ENCODE measurements around the gene MYL12B.
"Not testable (repeated sequence)": the region's sequence is repeated elsewhere in the genome, so short reads cannot be mapped to it uniquely, and the experiment has no call there.

Gene MYL12B

DNA sequence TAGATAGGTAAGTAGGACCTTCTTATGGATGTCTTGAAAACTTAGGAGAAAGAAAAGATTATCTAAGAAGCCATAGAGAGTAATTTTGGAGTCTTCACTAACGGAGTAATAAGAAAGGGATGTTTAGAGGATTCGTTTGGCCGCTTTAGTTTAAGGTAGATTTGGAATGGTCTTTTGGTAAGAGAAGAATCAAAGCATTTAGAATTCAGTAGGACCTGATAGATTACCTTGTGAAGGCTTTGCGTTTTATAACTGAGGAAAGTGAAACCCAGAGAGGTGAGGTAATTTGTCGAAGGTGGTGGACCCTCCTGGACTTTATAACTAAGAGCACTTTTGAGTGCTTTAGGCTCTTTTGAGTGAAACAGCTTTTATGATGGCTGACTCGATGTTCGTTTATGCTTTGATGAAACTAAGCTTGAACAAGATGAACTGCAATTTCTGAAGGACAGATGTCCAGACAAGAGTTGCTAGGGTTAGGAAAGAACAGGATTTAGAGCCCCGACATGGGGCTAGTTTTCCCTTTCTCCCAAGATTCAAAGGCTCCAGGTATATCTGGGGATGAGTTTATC is 1.3 kb downstream of the MYL12B start:
- DNase-seq = no peak

- no peak for DNase-seq
These were observed 2.4 kb downstream of the MYL12B start for GRCh38 chr18:3264362-3264761.

DNA sequence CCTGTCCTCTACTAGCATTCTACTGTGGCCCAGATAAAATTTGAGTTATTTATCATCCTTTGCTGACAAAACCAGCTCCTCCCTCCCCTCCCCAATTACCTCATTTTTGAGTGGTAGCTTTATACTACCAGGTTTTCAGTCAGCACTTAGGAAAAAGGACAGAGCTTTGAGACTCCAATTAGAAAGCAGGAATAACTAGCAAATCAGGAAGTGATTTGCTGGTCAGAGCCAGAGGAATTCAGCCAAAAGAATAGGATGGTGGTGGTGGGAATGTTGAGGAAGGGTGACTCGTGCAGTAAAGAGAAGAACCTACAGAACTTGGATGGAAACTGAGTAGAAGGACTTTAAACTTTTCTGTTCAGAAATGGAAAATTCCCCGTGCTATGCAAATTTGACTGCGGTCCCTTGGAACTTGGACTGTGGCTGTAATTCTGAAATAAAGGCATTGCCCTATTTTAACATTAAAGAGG is 3.7 kb downstream of the MYL12B start:
- no peak for DNase-seq

GRCh38 chr18:3266062-3266608 is 4.2 kb downstream of the MYL12B start:
- no peak for DNase-seq

- DNase-seq = no peak
These were observed 6.4 kb downstream of the MYL12B start for GRCh38 chr18:3268306-3268705.

GRCh38 chr18:3269241-3269913 is 7.4 kb downstream of the MYL12B start:
- DNase-seq = no peak

DNA sequence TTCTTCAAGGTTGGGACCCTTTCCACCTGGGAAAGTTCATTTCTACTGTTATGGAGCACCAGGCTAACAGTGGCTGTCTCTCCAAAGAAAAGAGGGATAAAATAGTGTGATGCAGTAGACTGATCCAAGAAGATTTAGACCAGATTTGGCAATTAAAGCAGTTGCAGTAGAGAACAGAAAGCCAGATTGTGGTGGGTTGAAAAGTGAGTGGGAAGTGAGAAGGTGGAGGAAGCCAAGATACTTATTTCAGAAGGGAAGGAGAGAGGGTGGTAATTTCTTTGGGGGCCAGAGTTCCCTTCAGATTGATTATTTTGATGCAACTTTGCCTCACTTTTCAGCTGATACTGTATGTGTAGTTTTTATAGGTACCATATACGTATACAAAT is 8.0 kb downstream of the MYL12B start:
- DNase-seq = no peak

- no peak for DNase-seq
These were observed 11.1 kb downstream of the MYL12B start for GRCh38 chr18:3273042-3273441.

- DNase-seq = not testable (repeated sequence)
These were observed 15.8 kb downstream of the MYL12B start for GRCh38 chr18:3277643-3278213.

DNA sequence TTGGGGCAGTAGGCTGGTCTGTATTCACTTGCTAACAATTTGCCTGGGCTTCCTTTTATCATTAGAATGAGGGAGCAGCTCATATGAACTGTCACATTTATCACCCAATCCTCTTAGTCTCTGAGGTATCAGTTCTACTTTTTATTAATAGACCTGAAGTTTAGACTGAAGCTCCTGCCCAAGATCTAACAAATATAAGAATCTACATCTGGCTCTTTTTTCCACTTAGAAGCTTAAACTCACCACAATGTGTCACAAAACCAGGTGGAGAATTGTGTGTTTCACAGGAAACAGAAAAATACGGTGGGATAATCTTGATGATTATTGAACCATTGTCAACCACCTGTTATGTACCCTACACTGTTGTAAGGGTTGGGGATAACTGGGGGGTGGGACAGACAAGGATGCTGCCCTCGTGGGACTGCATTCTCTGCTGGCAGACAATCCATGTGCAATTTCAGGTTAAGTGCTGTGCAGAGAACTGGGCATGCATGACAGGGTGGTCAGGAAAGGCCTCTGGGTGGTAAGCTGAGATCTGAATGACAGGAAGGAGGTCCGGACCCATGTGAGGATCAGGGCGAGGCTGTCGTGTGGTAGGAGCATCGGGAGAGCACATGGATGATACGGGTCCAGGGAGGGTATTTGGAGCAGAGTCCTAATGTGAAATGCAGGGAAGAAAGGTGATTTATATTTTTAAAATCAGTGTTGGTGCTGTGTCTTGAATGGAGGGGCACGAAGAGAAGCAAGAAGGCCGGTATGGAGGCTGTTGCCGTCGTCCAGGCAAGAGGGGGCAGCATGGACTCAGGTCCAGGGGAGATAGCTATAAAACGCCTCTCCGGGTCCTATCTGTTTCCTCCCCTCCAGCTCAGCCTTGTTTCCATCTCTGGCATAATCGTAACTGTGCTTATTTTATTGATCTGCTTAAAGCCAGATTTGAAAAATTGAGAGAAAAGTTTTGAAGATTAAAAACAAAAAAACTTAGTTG is 17.6 kb downstream of the MYL12B start:
- DNase-seq = no peak

GRCh38 chr18:3281456-3282400 is 19.8 kb downstream of the MYL12B start:
- peak; percentile 88 for DNase-seq

DNA sequence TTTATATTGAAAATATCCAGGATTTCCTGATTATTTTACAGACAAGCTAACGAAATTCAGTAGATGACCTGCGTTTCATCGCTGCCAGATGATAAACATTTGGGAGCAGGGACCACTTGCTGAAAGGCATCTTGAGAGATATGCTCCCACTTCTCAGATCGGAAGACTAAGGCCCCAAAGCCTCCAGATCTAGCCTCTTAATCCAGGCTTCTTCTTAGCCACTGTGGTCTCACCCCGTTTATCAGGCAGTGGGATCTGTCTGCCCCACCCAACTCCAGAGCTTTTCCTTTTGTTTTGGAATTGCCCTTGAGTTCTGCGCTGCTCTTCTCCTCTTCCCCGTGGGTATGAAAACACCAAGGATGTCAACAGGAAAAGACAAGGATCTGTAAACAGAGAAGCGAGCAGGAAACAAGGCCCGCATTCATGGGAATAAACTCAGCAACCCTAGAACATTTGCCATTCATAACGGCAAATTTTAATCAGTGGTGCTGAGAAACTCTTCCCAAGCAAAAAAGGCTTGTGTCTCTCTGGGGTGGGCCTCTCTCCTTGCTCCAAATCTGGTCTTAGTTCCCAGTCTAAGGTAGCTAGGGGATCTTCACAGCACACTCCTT is 21.4 kb downstream of the MYL12B start:
- no peak for DNase-seq

GRCh38 chr18:3283908-3284307 is 22.0 kb downstream of the MYL12B start:
- no peak for DNase-seq

DNA sequence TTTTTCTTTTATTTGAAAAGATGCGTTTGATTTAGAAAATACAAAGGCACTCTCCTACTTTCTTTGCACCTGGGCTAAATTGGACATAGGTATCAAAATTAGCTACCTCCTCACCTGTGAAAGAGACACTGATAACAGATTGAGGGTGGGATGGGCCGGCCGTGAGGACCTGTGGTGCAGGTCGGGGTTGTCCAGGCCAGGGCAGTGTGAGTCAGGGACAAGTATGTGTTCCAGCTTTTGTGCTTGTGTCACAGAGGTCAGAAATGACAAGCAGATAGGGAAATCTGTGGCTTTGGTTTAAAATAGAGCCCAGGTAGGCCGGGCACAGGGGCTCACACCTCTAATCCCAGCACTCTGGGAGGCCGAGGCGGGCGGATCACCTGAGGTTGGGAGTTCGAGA is 22.6 kb downstream of the MYL12B start:
- DNase-seq = no peak

GRCh38 chr18:3286159-3286558 is 24.2 kb downstream of the MYL12B start:
- DNase-seq = no peak

GRCh38 chr18:3293196-3293951 is 31.4 kb downstream of the MYL12B start:
- DNase-seq = no peak

DNA sequence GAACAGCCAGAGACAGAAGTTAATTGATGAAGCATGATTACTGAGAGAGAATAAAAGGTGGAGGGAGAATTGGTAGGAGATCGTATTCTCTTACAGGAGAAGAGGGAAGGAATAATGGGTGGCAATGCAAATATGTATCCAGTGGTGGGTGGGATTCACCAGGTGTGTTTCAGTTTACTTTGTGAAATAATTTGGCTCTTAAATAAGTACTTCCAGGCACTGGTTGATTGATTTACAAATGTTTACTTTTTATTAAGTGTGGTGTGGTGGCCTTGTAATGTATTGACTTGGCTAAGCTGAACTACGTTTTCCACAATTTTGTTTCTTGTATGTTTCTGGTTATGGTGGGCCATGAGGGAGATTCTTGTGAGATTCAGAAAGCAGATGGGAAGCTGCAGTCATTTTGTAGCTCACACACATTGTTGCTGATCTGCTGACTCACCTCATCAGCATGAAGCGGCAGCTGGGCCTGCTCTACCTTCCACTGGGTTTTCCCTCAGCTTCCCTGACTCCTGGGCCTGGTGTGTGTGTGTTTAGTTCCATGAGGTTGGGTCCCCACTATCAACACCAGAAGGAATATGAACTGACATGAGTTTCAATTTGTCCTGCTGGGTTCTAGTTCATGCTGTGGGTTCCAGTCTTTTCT is 32.6 kb downstream of the MYL12B start:
- peak; percentile 90 for DNase-seq

GRCh38 chr18:3297025-3297984 is 35.4 kb downstream of the MYL12B start:
- peak; percentile 99 for DNase-seq

DNA sequence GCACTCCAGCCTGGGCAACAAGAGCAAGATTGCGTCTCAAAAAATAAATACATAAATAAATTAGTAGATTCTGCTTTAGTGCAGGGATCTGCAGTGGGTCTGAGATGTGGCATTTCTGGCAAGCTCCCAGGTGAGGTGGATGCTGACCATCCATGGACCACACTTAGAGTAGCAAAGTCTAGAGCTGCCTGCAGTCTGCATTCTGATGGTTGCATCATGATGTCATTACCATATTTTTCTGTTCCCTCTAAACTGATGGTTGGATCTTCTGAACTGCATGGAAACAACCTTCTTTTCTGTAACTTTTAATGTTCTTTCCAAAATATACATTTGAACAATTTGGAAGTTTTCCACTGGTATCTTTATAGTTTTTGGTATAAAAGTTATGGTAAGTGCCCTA is 42.9 kb downstream of the MYL12B start:
- no peak for DNase-seq

Data from NCI-H69 (cell line).